ENCODE measurements around the gene PIK3CG. TPM values are rescaled to one million over a fixed set of nuclear protein-coding genes. Genes with fewer than 3 reads are reported as not detected.

Gene PIK3CG
- total RNA-seq = under 0.01 TPM in 1 of 2 replicates, not detected in the other

DNA sequence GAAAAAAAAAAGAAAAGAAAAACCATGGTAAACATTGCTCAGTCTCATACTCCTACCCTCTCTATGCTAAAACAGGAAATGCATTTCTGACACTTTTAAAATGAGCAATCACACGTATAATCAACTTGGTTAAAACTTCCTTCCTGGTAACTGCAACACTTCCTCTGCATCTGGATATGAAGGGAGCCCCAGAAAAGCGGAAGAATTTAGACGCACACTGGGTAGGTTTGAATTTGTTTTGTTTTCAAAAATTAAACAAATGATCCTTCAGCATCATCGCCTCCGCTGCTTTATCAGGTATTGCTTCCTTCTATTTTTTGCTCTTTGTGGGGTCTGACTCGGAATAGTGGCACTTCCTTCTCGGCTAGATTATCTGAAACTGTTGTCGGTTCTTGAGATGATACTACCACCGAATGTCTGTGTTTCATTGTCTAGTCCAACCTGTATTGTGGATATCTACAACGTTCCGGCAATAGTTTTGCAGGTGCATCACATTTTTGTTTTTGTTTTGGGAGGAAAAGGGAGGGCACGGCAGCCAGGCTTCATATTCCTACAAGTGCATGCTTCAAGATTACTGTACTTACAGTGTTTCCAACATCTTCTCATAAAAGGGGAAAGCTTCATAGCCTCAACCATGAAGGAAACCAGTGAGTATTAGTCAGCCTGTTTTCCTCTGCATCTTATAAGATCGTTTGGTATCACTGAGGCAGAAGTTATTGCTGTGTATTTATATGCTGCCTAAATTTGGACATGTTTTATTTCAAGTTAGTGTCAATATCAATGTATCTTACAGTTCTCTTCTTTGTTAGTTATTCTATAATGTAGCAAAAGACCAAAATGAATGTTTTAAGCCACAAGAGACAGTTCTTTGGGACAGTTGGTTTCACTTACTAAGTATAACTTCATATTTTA, at the start of gene PIK3CG:
Gene PIK3CG, plus strand, starts transcription at position 153 of the 912 bp plus-strand sequence. CDS start 2,280 bp downstream, outside the sequence.

Other genes starting within 250 kb of the PIK3CG start
- 7.9 and 15.2 TPM in 2 replicates for gene CCDC71L, start 204.1 kb upstream of the PIK3CG start, total RNA-seq
- gene PRKAR2B, start 179.4 kb downstream of the PIK3CG start, total RNA-seq = under 0.01 and 0.24 TPM in 2 replicates

All from tracheal epithelial cell (primary cell).